ENCODE results near the gene MAT1A.
"Not testable (repeated sequence)": the region's sequence is repeated elsewhere in the genome, so short reads cannot be mapped to it uniquely, and the experiment has no call there.

The MAT1A gene

GRCh38 chr10:80265740-80266512 is 23.5 kb downstream of the MAT1A start:
- in situ Hi-C loops (cut with MboI; ENCODE audit: low sequenced_read_pairs) = loop anchor here (25.0 kb wide), 1 partner anchor 704 kb away; the partner anchor contains the start of gene SFTPA2

GRCh38 chr10:80264081-80265056 is 25.1 kb downstream of the MAT1A start:
- in situ Hi-C loops (cut with MboI; ENCODE audit: low sequenced_read_pairs) = loop anchor here (25.0 kb wide), 1 partner anchor 702 kb away; the partner anchor contains the start of gene SFTPA2

GRCh38 chr10:80261316-80262030 is 28.0 kb downstream of the MAT1A start:
- in situ Hi-C loops (cut with MboI; ENCODE audit: low sequenced_read_pairs) = loop anchor here (25.0 kb wide), 1 partner anchor 699 kb away; the partner anchor contains the start of gene SFTPA2

- in situ Hi-C loops (cut with MboI; ENCODE audit: low sequenced_read_pairs) = loop anchor here (25.0 kb wide), 1 partner anchor 698 kb away; the partner anchor contains the start of gene SFTPA2
Measured at GRCh38 chr10:80260295-80261243, 28.9 kb downstream of the MAT1A start.

GRCh38 chr10:80259405-80259871 is 30.0 kb downstream of the MAT1A start:
- in situ Hi-C loops (cut with MboI; ENCODE audit: low sequenced_read_pairs) = loop anchor here (25.0 kb wide), 1 partner anchor 697 kb away; the partner anchor contains the start of gene SFTPA2

- in situ Hi-C loops (cut with MboI; ENCODE audit: low sequenced_read_pairs) = loop anchor here (25.0 kb wide), 1 partner anchor 694 kb away; the partner anchor contains the start of gene SFTPA2
Measured at GRCh38 chr10:80256798-80257197, 32.7 kb downstream of the MAT1A start.

- in situ Hi-C loops (cut with MboI; ENCODE audit: low sequenced_read_pairs) = loop anchor here (25.0 kb wide), 1 partner anchor 692 kb away; the partner anchor contains the start of gene SFTPA2
Measured at GRCh38 chr10:80254726-80255125, 34.7 kb downstream of the MAT1A start.

- in situ Hi-C loops (cut with MboI; ENCODE audit: low sequenced_read_pairs) = loop anchor here (25.0 kb wide), 1 partner anchor 692 kb away; the partner anchor contains the start of gene SFTPA2
Measured at GRCh38 chr10:80253963-80254271, 35.5 kb downstream of the MAT1A start.

GRCh38 chr10:80253266-80253962 is 36.0 kb downstream of the MAT1A start:
- in situ Hi-C loops (cut with MboI; ENCODE audit: low sequenced_read_pairs) = loop anchor here (25.0 kb wide), 1 partner anchor 691 kb away; the partner anchor contains the start of gene SFTPA2

- in situ Hi-C loops (cut with MboI; ENCODE audit: low sequenced_read_pairs) = loop anchor here (25.0 kb wide), 1 partner anchor 690 kb away; the partner anchor contains the start of gene SFTPA2
Measured at GRCh38 chr10:80252296-80252887, 37.1 kb downstream of the MAT1A start.

GRCh38 chr10:80251703-80252280 is 37.7 kb downstream of the MAT1A start:
- in situ Hi-C loops (cut with MboI; ENCODE audit: low sequenced_read_pairs) = loop anchor here (25.0 kb wide), 1 partner anchor 689 kb away; the partner anchor contains the start of gene SFTPA2

GRCh38 chr10:80250399-80250798 is 39.1 kb downstream of the MAT1A start:
- in situ Hi-C loops (cut with MboI; ENCODE audit: low sequenced_read_pairs) = loop anchor here (25.0 kb wide), 1 partner anchor 688 kb away; the partner anchor contains the start of gene SFTPA2

GRCh38 chr10:80249906-80250305 is 39.6 kb downstream of the MAT1A start:
- in situ Hi-C loops (cut with MboI; ENCODE audit: low sequenced_read_pairs) = loop anchor here (25.0 kb wide), 1 partner anchor 688 kb away; the partner anchor contains the start of gene SFTPA2

GRCh38 chr10:80247611-80248010 is 41.8 kb downstream of the MAT1A start:
- in situ Hi-C loops (cut with MboI; ENCODE audit: low sequenced_read_pairs) = not testable (repeated sequence)

GRCh38 chr10:80244371-80244770 is 45.1 kb downstream of the MAT1A start:
- in situ Hi-C loops (cut with MboI; ENCODE audit: low sequenced_read_pairs) = not testable (repeated sequence)

GRCh38 chr10:80242341-80242740 is 47.1 kb downstream of the MAT1A start:
- in situ Hi-C loops (cut with MboI; ENCODE audit: low sequenced_read_pairs) = not testable (repeated sequence)

- in situ Hi-C loops (cut with MboI; ENCODE audit: low sequenced_read_pairs) = not testable (repeated sequence)
Measured at GRCh38 chr10:80236457-80236856, 53.0 kb downstream of the MAT1A start.
